GM12878 (cell line): ENCODE data around the gene OSBPL10. TPM values are rescaled to one million over a fixed set of nuclear protein-coding genes. Genes with fewer than 3 reads are reported as not detected.

Experiments
- ATAC-seq: fragments of 200-7000 bp; cut with Tn5 transposase; 3 replicates; pipeline ENCODE4 v1.9.1; 2020; ENCODE audit warnings: mild to moderate bottlenecking, moderate library complexity
- BruUV-seq: library from RNA; stranded (reverse); fragments of 400-500 nt; replicated peaks from 2 replicates; lab custom pipeline; 2021; lab: Mats Ljungman, UMichigan
- CTCF ChIA-PET: fragments of 300-600 bp; sonication (Branson Sonifier 250); formaldehyde crosslinking; extraction: SDS; loops from one replicate; lab custom pipeline; 2021; ENCODE audit warnings: inconsistent platforms; lab: Yijun Ruan, JAX
- POLR2A ChIA-PET: fragments of 350-600 bp; formaldehyde crosslinking; extraction: SDS; loops from one replicate; lab custom pipeline; 2021; ENCODE audit warnings: inconsistent platforms; lab: Charles Lee
- RAD21 ChIA-PET: fragments of 300-600 bp; sonication (Branson Sonifier 250); formaldehyde crosslinking; loops from one replicate; lab custom pipeline; 2023; ENCODE audit warnings: antibody characterized with exemption; ENCODE audit not compliant: unreplicated experiment; lab: Charles Lee
- SMC1A ChIA-PET: fragments of 300-600 bp; sonication (Branson Sonifier 250); formaldehyde crosslinking; loops from one replicate; lab custom pipeline; 2023; ENCODE audit not compliant: unreplicated experiment, uncharacterized antibody; lab: Charles Lee
- DNase-seq: peaks from one replicate; pipeline ENCODE4 v3.0.0-alpha.2; 2011; ENCODE audit warnings: low read depth, low spot score
- FAIRE-seq: peaks from 3 replicates; lab custom pipeline; 2011; peaks lifted over from hg19 to GRCh38; lab: Jason Lieb, UNC
- H2AFZ ChIP-seq: 2 replicates; pipeline ENCODE4 v1.6.0; 2011; ENCODE audit warnings: low read depth, low read length, control low read depth; ENCODE audit not compliant: control insufficient read depth
- H3K27ac ChIP-seq: 2 replicates; pipeline ENCODE4 v1.5.1; 2011; ENCODE audit warnings: control low read depth; ENCODE audit not compliant: control insufficient read depth, insufficient read depth
- H3K27me3 ChIP-seq, 2 experiments: replicated peaks in 1 of 2; 2 replicates each; pipeline versions ENCODE4 v1.6.0 to v1.6.1; 2011; ENCODE audit warnings: low read length in 1 of 2; ENCODE audit not compliant: control insufficient read depth in 2 of 2, insufficient read depth in 2 of 2
- H3K36me3 ChIP-seq, 2 experiments: 2 replicates each; pipeline ENCODE4 v1.5.1; 2011; ENCODE audit warnings: low read length in 1 of 2; ENCODE audit not compliant: control insufficient read depth in 2 of 2, insufficient read depth in 2 of 2
- H3K4me1 ChIP-seq: 2 replicates; pipeline ENCODE4 v1.6.1; 2011; ENCODE audit warnings: mild to moderate bottlenecking, low read length, moderate library complexity, mixed read lengths; ENCODE audit not compliant: control insufficient read depth, insufficient read depth
- H3K4me2 ChIP-seq: 2 replicates; pipeline ENCODE4 v1.6.0; 2011; ENCODE audit warnings: control low read depth; ENCODE audit not compliant: control insufficient read depth, insufficient read depth
- H3K4me3 ChIP-seq: fragments of 200-600 bp; sonication (generic); 2 replicates; pipeline ENCODE4 v1.5.1; 2016
- H3K79me2 ChIP-seq: 2 replicates; pipeline ENCODE4 v1.6.0; 2011; ENCODE audit warnings: low read length; ENCODE audit not compliant: control insufficient read depth, insufficient read depth
- H3K9ac ChIP-seq: 2 replicates; pipeline ENCODE4 v1.8.0; 2011; ENCODE audit warnings: low read length, control low read depth, mixed read lengths; ENCODE audit not compliant: control insufficient read depth, insufficient read depth
- H3K9me3 ChIP-seq: replicated peaks from 3 replicates; pipeline ENCODE4 v1.5.1; 2011; ENCODE audit warnings: mild to moderate bottlenecking, low read length; ENCODE audit not compliant: control insufficient read depth, insufficient read depth
- H4K20me1 ChIP-seq: 2 replicates; pipeline ENCODE4 v1.6.0; 2011; ENCODE audit not compliant: control insufficient read depth, insufficient read depth
- BACH1 ChIP-seq: fragments of 450-650 bp; IDR thresholded peaks from 2 replicates; pipeline ENCODE4 v1.6.1; 2017; ENCODE audit warnings: mild to moderate bottlenecking, borderline replicate concordance
- BRCA1 ChIP-seq: IDR thresholded peaks from 2 replicates; pipeline ENCODE4 v1.6.1; 2011; ENCODE audit warnings: low read depth, low read length, improper control_type of control experiment
- FOS ChIP-seq: IDR thresholded peaks from 3 replicates; pipeline ENCODE4 v1.6.1; 2011; ENCODE audit warnings: borderline replicate concordance; ENCODE audit not compliant: insufficient read length; ENCODE audit errors: extremely low read depth
- HDGF ChIP-seq: fragments of 450-650 bp; IDR thresholded peaks from 2 replicates; pipeline ENCODE4 v1.6.1; 2016; ENCODE audit warnings: antibody characterized with exemption
- JUND ChIP-seq: IDR thresholded peaks from 2 replicates; pipeline ENCODE4 v1.6.1; 2012; ENCODE audit warnings: low read depth, mild to moderate bottlenecking, low read length, improper control_type of control experiment, moderate library complexity
- MEF2A ChIP-seq: IDR thresholded peaks from 2 replicates; pipeline ENCODE4 v1.6.1; 2011; ENCODE audit warnings: low read depth, mild to moderate bottlenecking, low read length, moderate library complexity; ENCODE audit not compliant: insufficient read depth
- NR2C2 ChIP-seq: IDR thresholded peaks from 2 replicates; pipeline ENCODE4 v1.6.1; 2011; ENCODE audit warnings: borderline replicate concordance, low read depth; ENCODE audit not compliant: control insufficient read depth, insufficient read length
- NRF1 ChIP-seq: conservative IDR thresholded peaks from 2 replicates; pipeline ENCODE4 v1.6.1; 2011; ENCODE audit warnings: mild to moderate bottlenecking, low read depth, low read length, improper control_type of control experiment
- SMAD1 ChIP-seq: fragments of 450-650 bp; IDR thresholded peaks from 2 replicates; pipeline ENCODE4 v1.6.1; 2018; ENCODE audit warnings: mild to moderate bottlenecking, low read depth; ENCODE audit not compliant: partially characterized antibody
- WGBS: methylation state at CpG from one replicate; pipeline ENCODE4 v1.1.6; 2016; ENCODE audit warnings: low lambda C conversion rate; ENCODE audit not compliant: insufficient replicate concordance, insufficient coverage; ENCODE audit errors: missing lambda C conversion rate; 5-methylcytosine and 5-hydroxymethylcytosine counted together
- in situ Hi-C: fragments of 300-500 bp; cut with MboI; formaldehyde crosslinking; loops from 9 replicates; pipeline ENCODE4 v1.14.3; 2018; ENCODE audit warnings: mixed read lengths
- intact Hi-C: fragments of 100-400 bp; cut with micrococcal nuclease; formaldehyde crosslinking; loops from one replicate; pipeline ENCODE4 v1.14.2; 2022; ENCODE audit not compliant: unreplicated experiment
- polyA plus RNA-seq, 11 experiments: library from polyadenylated mRNA; depleted of rRNA in 4 of 11; unstranded in 6 of 11; stranded (reverse) in 5 of 11; fragments of >200 nt; fragmentation: Nextera tagmentation in 4 of 11; fragmentation: Illumina TruSeq in 1 of 11; extraction: Ambion mirVana in 4 of 11; extraction: Trizol in 1 of 11; gene quantifications; 1 replicate in 1 of 11; 2 replicates in 10 of 11; pipeline versions ENCODE4 v1.2.1 to v1.2.3, GENCODE V29; 2011 to 2016; ENCODE audit warnings: inconsistent platforms in 2 of 11, missing spikeins in 2 of 11, low read depth in 1 of 11
- total RNA-seq, 4 experiments: library from RNA; depleted of rRNA in 3 of 4; stranded (reverse); fragments of >200 nt in 3 of 4; fragmentation: Illumina TruSeq in 1 of 4; extraction: Trizol in 1 of 4; gene quantifications; 2 replicates each; pipeline versions ENCODE4 v1.2.1 to v1.2.3, GENCODE V29; 2013 to 2021

The OSBPL10 gene
- total and polyA plus RNA-seq, 10 of the 15 experiments (the other 5 are each of a cell fraction or from before 2014, with no cell fraction given) = 0.03 to 0.25 (median 0.09) TPM; not detected in 5

GRCh38 chr3:31947162-31947561 is 33.9 kb downstream of the OSBPL10 start:
- in situ Hi-C loops (no loop called here), intact Hi-C loops (no loop called here)
- no peak overlapping the region for H3K4me3 ChIP-seq
- BruUV-seq = no TSS peak
- FAIRE-seq = no peak
- no peak overlapping the region for H2AFZ ChIP-seq
- H3K4me2 ChIP-seq = no peak overlapping the region
- ChIA-PET CTCF (no interaction called here), RAD21 (no interaction called here), POLR2A (no interaction called here), SMC1A (no interaction called here)
- H4K20me1 ChIP-seq = no peaks in the 10 kb centered on the region; the same call in 1 of the 2 replicates
- no peak overlapping the region for H3K9ac ChIP-seq
- H3K79me2 ChIP-seq = no peaks in the 10 kb centered on the region
- 68% methylated on average over 4 of the region's 4 CpGs for WGBS
- H3K27me3 ChIP-seq = peaks cover 0 to 5% of the 10 kb centered on the region in 2 experiments; a peak in 2 of 4 replicates
- no peak overlapping the region for H3K27ac ChIP-seq
- no peaks in the 10 kb centered on the region; the same call in 1 of the 3 replicates for H3K9me3 ChIP-seq
- TF ChIP-seq SMAD1 (no peak), NRF1 (no peak), HDGF (no peak), BACH1 (no peak), JUND (no peak), MEF2A (no peak), FOS (no peak), NR2C2 (no peak), BRCA1 (no peak)
- H3K4me1 ChIP-seq = peaks cover 3% of the 10 kb centered on the region
- no peak for ATAC-seq
- no peak for DNase-seq
- no peaks in the 10 kb centered on the region for H3K36me3 ChIP-seq
